ENCODE data around the gene FMN2.

- no peak for TF ChIP-seq CTCF (IDR thresholded peaks at IDR 0.05; ENCODE audit: low read depth, low read length)
- no peak for TF ChIP-seq EZH2phosphoT487 (IDR thresholded peaks at IDR 0.05; ENCODE audit: low read depth)
Measured at GRCh38 chr1:240254778-240255291, 163.2 kb downstream of the FMN2 start.
